ENCODE data around the gene PNMA8A.
"Not testable (repeated sequence)": the region's sequence is repeated elsewhere in the genome, so short reads cannot be mapped to it uniquely, and the experiment has no call there.

The PNMA8A gene

GRCh38 chr19:46471116-46471733, at the start of gene PNMA8A:
TSS of gene PNMA8A (minus strand) at chr19:46471563. CDS start at chr19:46471035, 528 bp downstream.
- no peak for DNase-seq

- no peak for DNase-seq
Observed at GRCh38 chr19:46520616-46521015, 49.3 kb upstream of the PNMA8A start.

GRCh38 chr19:46517471-46517870, 46.1 kb upstream of the PNMA8A start:
- no peak for DNase-seq

GRCh38 chr19:46515879-46516350, 44.6 kb upstream of the PNMA8A start:
- DNase-seq, result no peak

DNA sequence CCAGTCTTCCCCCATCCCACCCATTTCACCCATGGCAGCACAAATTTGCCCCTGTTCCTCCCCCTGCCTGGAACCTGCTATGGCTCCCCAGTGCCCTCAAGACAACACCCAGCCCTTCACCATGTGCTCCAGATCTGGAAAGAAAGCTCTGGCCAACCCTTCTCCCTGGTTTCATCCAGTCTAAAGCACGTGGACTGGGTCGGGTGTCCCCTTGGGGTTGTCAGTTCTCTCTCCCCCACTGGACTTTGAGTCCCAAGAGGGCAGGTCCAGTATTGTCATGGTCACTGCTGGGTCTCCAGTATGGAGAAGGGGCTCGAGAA, 43.9 kb upstream of the PNMA8A start:
- DNase-seq, result no peak

DNA sequence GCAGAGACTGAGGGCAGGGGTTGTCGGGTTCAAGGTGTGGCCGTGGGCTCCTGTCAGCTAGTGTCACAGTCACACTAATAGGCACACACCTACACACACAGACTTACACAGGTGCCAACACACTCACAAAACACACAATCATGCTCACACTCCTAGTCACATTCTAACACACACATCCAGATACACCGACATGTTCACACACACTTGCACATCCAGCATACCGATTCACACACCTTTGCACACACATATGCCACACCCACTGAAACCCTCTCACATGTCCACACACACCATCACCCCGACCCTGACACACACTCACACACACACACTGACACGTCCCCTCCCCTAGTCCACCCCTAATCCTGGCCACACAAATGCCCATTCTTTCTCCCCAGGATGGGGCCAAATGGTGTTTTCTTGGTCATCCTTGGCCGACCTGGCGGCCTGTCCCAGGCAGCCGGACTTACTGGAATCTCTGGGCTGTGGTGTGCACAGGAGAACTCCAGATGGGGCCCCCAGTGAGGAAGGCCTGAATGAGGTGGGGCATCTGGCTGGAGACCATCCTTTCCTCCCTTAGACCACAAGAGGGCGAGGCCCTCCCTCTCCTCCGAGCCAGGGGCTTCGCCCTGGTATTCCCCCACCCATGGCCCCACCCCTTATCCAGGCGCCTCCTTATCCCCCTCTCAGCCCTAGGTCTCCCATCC, 43.4 kb upstream of the PNMA8A start:
- DNase-seq, result no peak

DNA sequence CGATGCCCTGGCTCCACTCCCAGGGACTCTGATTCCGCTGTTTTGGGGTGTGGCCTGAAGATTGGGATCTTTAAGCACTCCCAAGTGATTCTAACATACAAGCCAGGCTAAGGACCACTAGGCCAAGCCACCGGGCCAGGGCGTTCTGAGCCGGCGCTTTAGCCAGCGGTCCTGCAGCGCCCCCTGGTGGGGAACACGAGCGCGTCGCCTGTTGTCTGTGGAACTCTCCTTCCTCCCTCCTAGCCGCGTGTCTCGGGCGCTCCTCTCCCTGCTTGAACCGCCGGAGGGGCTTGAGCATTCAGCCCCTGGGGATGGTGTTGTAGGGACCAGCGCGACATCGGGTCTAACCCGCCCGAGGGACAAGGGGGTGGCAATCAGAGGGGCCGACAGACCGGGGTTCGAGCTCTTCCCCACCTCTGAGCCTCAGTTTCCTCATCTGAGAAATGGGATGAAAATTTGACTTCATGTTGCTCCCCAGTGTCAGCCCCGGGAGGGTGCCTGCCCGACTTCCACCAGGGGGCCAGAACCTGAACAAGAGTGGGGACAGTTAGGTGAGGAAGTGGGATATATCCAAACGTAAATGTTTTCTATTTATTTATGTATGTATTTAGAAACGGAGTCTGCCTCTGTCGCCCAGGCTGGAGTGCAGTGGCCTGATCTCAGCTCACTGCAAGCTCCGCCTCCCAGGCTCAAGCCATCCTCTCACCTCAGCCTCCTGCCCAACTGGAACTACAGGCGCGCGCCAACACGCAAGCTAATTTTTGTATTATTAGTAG, 42.3 kb upstream of the PNMA8A start:
- DNase-seq, result peak; percentile 56

DNA sequence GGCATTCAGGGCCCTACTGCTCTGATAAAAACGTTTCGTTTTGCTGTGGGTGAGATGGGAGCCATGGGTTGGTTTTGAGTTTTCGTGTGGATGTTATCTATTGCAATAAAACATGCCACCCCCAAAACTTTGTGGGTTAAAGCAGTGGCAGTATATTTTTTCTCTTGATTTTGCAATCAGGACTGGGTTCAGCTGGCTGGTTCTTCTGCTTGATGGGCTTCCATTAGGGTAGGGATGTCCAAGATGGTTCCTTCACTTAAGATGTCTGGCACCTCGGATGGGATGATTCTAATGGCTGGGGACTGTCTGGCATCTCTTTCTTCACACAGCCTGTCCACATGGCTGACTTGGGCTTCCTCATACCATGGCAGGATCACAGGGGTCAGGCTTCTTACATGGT, 39.9 kb upstream of the PNMA8A start:
- no peak for DNase-seq

DNA sequence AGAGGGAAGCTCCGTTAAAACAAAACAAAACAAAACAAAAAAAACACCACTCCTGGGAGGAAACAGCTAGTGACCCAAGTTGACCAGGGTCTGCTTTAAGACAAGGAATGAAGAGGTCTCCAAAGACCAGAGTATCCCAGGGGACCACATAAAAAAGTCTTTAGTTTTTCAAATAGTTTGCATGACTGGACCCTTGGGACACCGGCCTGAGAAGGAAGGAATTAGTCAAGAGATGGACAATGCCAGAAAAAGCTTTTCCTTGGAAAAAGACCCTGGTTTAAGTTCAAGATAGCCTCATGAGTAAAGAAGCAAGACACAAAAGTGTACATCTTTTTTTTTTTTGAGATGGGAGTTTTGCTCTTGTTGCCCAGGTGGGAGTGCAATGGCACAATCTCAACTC, 36.8 kb upstream of the PNMA8A start:
- no peak for DNase-seq

- no peak for DNase-seq
Observed at GRCh38 chr19:46503848-46504453, 32.6 kb upstream of the PNMA8A start.

DNA sequence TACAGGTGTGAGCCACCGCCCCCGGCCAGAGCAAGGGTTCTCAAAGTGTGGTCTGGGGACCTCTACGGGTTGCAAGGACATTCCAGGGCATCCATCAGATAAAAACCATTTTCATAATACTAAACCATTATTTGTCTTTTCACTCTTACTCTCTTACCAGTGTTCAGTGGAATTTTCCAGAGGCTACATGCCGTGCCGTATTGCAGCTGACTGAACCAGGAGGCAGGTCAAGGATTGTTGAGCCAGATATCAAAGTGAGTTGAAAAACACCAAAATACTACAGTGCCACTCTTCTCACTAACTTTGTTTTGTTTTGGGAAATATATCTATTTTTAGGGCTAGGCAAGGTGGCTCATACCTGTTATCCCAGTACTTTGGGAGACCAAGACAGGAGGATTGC, 31.5 kb upstream of the PNMA8A start:
- no peak for DNase-seq

DNA sequence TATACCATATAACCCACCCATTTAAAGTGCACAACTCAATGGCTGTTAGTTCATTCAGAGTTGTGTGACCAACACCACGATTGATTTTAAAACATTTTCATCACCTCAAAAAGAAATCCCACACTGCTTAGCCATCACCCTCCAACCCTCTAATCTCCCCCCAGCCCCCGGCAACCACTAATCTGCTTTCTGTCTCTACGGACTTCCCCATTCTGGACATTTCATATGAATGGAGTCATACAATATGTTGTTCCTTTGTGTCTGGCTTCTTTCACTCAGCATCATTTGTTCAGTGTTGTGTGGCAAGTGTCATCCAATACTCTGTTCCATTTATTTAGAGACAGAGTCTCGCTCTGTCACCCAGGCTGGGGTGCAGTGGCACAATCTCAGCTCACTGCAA, 28.3 kb upstream of the PNMA8A start:
- DNase-seq, result no peak

- DNase-seq, result no peak
Observed at GRCh38 chr19:46497773-46498172, 26.4 kb upstream of the PNMA8A start.

DNA sequence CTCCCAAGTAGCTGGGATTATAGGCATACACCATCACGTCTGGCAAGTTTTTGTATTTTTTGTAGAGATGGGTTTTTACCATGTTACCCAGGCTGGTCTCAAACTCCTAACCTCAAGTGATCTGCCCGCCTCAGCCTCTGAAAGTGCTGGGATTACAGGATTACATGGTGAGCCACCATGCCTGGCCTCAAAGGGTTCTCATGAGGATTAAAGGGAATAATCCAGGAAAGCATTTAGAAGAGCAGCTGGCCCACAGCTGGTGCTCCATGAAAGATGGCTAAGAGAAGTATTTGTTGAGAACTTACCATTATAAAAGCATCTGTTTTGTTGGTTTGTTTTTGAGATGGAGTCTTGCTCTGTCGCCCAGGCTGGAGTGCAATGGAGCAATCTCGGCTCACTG, 25.5 kb upstream of the PNMA8A start:
- DNase-seq, result not testable (repeated sequence)

DNA sequence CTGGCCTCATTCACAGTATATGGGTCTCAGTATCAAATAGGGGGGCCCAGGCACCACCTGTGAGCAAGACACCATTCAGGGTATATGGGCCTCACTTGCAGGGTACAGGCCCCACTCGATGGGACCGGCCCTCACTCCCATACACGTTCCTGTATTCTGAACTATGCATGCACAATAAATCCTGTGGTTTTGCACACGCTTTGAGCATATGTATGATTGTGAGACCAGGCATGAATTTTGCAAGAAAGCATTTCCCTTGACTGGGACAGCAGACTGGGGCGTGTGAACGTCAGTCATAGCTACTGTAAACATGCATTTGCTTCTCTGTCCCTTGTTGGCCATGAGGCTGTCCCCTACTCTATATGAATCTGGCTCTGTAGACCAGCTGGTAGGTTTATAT, 24.9 kb upstream of the PNMA8A start:
- no peak for DNase-seq

DNA sequence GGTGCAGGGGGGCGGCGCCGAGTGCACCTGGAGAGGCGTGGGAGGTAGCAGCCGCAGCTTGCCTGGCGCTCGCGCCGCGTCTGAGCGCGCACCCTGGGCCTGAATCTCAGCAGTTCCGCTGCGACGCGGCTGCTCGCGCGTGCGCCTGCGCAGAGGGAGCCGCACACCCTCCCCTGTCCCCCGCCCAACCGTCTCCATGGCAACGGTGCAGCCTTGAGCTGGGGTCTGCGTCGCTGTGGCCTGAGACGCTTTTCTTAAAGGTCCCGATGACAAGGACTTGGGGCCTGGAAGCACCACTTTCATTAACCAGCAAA, 24.4 kb upstream of the PNMA8A start, which contains the start of gene PNMA8B:
Gene PNMA8B, minus strand, starts transcription at position 82 of the 314 bp plus-strand sequence. CDS start 402 bp downstream, outside the sequence.
- no peak for DNase-seq

DNA sequence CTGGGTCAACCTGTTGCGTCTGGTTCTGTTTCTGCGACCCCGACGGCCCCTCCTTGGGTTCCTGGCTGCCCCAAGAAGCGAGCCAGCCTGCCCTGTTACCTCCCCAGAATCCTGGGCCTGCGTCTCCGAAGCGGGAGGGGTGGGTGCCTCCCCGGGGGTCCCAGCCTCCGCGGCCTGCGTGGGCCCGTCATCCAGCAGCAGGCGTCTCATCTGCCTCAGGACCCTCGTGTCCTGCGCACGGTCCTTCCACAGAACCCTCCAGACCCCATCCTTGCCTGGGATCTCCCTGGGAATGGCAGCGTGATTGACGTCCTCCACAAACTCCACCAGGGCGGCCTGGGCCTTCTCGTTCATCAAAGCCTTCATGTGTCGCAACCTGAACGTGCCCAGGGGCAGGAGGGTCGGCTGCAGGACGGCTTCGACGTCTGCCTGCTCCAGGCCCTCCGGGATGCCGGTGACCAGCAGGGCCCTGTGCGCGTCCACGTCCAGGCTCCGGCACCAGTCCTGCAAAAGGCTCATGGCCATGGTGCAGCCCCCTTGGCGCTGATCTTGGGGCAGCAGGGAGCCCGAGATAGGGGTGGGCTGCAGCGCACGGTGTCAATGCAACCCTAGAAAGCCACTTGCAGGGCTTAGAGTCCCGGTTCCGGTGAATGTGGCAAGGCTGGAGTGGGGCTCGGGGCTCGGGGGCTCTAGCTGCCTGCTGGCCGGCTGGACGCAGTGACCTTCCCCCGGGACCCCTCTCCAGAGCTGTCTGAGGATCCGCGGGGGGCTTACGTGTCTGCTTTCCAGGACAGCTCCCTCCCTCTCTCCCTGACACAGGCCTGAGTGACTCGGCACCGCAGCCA, 23.8 kb upstream of the PNMA8A start:
- DNase-seq, result no peak

DNA sequence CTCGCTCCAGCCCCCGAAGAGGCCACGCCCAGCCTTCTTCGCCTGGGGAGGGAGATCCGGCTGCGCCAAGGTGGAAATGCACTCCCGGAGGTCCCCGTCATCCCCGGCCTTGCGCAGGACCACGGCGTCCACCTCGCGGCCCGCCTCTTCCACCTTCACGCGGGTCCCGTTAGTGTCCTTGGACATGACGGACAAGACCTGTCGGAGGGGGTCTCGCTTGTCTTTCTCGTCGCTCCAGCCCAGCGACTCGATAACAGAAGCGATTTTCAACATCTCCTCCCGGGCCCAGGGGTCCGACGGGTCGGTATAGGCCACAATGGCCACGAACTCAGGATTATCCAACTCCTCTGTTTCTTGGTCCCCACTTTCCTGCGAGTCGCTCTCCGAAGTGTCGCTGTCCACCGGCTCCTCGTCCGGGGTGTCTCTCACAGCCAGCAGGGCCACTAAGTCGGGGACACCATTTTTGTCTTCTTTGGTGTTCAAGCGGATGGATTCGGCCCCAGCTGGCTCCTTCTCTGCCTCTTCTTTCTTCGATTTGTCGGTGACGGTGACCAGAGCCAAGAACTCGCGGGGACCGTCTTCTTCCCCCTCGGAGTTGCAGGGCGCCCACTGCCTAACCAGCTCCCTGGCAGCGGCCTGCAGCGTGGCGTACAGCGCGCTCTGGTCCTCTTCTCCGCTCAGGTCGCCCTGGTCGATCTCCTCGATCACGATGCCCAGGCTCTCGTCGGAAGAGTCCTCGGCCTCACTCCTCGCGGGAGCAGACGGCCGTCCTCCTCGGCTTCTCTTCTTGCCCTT, 23.0 kb upstream of the PNMA8A start:
- DNase-seq, result no peak

DNA sequence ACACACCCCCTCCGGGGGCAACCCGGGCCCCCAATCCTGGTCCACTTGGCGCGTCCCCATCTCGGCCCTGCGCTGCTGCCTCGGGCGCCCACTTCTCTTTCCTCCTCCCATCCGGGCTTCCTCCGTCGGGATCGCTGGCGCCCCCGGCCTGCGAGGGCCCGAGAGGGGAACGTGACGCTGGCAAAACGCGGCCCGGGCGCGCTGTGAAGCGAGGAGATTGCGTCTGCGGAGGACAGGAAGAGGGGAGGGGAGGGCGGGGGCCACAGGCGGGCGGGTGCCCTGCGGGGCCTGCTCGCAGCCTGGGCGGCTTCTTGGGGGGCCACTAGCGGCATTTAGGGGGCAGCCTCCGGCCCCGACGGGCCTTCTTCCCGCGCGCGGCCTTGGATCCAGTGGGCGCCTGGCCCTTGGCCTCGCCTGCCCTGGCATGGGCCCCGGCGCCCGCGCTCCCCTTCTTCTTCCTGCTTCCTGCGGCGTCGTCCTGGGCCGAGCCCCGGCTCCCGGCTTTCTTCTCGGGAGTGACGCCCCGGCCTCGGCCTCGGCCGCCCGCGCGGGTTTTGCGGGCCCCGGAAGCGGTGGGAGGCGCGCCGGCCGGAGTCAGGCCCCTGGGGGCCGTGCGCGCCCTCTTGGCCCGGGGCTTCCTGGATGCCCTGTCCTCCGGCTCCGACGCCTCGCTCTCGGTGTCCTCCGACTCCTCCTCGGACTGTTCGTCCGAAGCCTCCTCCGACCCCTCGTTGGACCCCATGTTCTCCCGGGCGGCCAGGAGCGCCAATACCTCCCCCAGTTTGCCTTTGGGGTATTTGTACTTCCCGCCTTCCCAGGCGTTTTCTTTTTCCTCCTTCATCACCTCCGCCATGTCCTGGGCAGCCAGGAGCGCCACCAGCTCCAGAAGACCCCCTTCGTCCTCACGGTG, 22.1 kb upstream of the PNMA8A start:
- no peak for DNase-seq

DNA sequence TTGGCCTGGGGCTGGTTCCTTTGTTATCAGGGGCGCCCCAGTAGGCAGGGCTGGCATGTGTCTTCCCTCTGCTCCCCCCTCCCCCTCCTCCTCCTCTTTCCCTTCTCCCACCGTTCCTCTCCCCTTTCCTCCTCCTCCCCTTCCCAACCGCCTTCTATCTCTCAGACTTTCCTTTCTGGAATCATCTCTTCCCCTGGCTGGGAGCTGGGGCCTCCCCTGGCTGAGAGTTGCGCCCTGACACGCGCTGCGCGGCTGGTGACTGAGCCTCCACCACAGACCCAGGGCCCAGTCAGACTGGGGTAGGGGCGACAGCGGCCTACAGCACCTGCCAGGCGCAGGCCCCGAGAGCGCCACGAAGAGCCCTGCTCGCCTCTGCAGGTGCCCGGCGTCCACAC, 21.5 kb upstream of the PNMA8A start:
- DNase-seq, result no peak

All from NK-92 treated with Interleukin-12 subunit alpha and Interleukin-12 subunit beta, amount 100 ng/mL, for 24 hours (cell line).